HG03196 (cell line): ENCODE data around the gene PAIP1.
"Not testable (repeated sequence)": the region's sequence is repeated elsewhere in the genome, so short reads cannot be mapped to it uniquely, and the experiment has no call there.

Experiments used
- ATAC-seq: cut with Tn5 transposase; IDR thresholded peaks from one replicate; pipeline ENCODE4 v1.9.1; 2021; ENCODE audit not compliant: unreplicated experiment

The PAIP1 gene

GRCh38 chr5:43572357-43572756, 15.5 kb upstream of the PAIP1 start:
- no peak for ATAC-seq

GRCh38 chr5:43571237-43571636, 14.4 kb upstream of the PAIP1 start:
- no peak for ATAC-seq

- ATAC-seq = no peak
Measured at GRCh38 chr5:43570450-43571158, 13.7 kb upstream of the PAIP1 start.

DNA sequence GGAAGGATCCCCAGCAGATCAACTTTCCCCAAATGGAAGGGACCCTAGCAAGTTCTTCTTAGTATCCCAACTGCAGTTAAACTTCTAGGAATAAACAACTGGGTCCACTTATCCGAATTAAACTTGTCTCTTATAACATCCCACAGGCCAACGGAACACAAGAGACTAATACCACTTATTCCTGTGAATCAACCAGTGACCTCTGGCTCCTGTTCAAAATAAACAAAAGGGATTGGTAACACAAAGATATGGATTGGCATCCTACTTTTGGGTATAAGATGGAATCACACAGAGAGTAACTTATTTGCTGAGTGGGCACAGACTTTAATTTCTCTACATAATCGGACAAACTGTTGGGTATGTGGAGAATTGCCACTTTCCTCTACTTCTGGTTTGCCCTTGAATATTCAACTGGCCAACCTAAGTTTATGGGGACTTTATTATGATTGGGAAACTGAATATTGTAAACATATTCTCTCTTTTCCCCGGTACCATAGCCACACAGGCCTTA, 12.4 kb upstream of the PAIP1 start:
- ATAC-seq = no peak

- no peak for ATAC-seq
Measured at GRCh38 chr5:43567967-43568366, 11.1 kb upstream of the PAIP1 start.

GRCh38 chr5:43565043-43565442, 8.2 kb upstream of the PAIP1 start:
- no peak for ATAC-seq

GRCh38 chr5:43564289-43564850, 7.5 kb upstream of the PAIP1 start:
- ATAC-seq = no peak

DNA sequence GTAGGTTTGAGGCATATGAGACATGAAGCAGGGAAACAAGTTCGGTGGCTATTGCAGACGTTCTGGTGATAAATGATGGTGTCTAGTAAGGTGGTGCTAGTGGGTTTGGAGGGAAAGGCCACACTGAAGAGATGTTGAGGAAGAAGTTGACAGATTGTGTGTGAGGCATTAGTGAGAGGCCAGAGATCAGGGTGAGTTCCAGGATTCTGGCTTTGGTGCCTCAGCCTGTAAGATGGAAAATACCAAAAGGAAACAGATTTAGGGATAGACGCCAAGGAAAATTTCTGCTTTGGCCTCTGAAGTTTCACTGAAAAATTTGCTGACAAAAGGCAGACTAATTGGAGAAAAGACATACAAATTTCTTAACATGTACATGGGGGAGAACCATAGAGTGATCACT, 6.4 kb upstream of the PAIP1 start:
- ATAC-seq = no peak

GRCh38 chr5:43561356-43561755, 4.5 kb upstream of the PAIP1 start:
- ATAC-seq = no peak

GRCh38 chr5:43560128-43560527, 3.3 kb upstream of the PAIP1 start:
- ATAC-seq = no peak

- peak; percentile 88 for ATAC-seq
Measured at GRCh38 chr5:43556607-43556856, 345 bp downstream of the PAIP1 start.

DNA sequence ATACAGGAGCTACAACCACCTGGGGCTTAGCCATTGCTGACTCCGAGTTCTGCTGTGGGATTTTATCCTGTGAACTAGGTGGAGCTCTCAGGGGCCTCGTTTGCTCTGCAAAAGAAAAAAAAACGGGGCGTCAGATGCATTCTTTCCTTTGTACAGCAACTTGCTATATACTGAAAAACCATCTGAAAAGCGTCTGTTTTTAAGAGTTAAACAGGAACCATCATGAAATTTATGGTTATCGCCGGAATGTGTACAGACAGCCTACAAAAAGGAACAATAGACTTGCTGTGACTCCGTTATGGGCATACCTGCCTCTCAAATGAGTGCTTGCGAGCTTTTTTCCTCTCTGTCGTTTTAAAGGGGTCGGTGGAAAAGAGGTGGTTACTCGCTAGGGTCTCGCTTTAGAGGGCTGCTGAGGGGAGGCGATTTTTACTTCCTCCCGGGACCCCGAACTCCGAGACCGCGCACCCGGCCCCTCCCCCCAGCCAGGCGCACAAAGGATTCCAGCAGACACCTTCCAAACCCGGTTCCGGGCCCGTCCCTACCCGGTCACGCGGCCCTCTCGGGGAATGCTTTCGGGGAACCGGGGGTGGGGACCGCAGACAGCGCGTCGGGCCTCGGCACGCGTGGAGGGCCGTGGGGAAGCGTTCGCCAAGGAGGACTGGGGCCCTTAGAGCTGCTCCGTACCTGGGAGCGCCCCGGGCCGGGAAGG, 826 bp downstream of the PAIP1 start:
- peak; percentile 31 for ATAC-seq

DNA sequence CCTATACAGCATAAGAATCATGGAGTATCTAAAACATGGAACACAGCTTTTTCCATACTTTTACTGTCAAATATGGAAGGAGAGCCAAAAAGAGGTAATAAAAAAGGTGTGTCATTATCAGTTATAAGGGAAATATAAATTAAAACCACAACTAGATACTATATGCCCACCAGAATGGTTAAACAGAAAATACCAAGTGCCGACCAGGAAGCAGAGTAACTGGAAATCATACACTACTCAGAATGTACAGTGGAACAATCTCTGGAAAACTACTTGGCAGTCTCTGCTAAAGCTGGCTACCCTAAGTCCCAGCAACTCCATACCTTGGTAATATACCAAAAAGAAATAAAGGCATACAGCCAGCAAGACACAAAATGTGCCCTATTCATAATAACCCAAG, 2.4 kb downstream of the PAIP1 start:
- ATAC-seq = no peak

DNA sequence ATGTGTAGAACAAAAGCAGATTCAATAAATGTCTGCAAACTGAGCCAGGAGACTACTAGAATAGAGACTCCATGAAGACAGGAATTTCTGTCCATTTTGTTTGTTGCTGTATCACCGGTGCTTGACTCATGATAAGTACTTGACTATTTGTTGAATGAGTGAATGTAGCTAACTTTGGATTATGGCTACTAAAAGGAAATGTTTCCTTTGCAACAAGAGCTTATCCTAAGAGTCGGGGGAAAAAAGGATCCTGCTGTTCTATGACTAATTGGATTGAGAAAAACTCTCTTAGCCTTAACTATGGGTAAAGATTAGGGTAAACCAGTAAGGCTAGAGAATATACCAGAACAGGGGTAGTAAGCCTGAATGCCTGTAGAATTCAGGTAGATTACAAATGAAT, 3.5 kb downstream of the PAIP1 start:
- no peak for ATAC-seq

GRCh38 chr5:43551731-43552130, 5.1 kb downstream of the PAIP1 start:
- no peak for ATAC-seq

GRCh38 chr5:43549272-43549671, 7.6 kb downstream of the PAIP1 start:
- ATAC-seq = not testable (repeated sequence)

DNA sequence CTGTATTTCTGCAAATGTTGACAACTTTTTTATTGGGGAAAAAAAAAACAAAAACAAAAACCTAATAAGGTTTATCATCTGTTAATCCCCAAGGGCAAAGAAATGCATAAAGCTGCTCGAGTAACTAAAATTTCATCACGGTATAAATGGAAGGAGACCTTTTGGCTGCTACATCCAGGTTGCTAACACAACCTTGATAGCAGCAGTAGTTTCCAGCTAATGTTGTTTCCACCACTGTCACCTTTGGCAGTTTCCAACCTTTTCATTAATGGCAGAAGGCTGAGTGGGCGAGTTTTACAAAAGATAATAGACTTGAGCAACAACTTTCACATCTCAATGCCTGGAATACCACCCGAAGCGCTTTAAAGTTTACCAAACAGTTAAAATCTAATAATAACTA, 8.5 kb downstream of the PAIP1 start:
- no peak for ATAC-seq

DNA sequence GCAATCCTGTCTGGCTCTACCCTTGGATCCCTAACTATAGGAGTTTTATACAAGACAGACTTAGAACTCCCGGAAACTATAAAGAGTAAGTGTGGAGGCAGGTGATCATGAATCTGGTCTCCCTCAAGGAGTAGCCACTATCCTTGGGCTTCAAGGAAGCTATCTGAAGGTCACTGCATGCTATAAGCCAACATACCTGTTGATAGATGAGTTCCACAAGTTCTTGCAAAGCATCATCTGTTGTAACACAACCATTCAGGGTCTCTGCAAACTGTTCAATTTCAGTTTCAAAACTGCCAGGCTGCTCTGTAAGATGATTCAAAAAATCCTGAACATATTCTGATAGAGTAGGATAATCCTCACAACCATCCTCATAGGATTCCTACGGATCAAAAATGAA, 9.3 kb downstream of the PAIP1 start:
- ATAC-seq = no peak

DNA sequence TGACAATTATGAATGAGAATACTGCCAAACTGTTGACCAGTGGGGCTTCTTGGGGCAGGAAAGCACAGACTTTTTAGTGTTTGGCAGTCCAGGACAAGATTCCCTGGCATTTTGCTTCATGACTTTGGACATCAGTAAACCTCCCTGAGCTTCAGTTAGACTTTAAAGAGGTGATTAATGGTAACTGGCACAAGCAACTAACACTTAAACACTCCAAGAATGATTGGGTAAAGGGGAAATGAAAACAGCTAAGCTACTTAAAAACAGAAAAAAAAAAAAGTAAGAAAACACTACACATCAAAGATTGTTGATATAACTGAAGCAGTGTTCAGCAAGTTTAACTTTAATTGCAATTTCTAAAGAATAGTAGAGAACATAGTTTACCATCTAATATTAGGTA, 13.4 kb downstream of the PAIP1 start:
- ATAC-seq = no peak

DNA sequence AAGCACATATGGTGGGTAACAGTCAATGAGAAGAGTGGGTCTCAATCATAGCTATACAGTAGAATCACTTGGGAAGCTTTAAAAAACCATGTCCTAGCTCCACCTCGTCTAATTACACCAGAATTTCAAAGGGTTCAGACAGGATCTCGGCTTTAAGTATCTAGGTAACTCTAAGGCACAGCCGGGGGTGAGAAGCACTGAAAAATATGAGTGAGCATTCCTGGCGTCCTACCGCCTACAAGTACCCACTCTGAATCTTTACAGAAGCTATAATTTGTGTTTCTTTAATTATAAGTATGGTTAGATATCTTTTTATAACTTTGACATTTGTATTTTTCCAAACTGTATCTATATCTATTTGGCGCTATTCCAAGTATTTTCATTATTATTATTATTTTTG, 16.1 kb downstream of the PAIP1 start:
- no peak for ATAC-seq

DNA sequence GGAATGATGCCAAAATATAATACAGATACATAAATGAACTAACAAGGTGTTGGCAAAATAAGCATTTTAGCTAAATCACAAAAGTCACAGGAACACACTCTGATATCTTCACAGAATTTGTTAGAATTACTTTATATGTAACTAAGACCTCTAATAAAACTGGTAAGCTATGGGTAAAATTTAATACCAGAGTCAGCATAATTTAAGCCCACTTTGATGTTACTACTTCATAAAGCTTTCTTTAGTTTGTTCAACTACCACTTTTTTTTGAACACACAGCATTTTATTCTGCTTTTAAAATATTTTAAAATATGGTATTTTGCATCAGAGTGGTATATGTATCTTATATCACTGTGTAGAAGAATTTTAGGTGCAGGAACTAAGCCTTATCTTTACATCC, 19.9 kb downstream of the PAIP1 start:
- no peak for ATAC-seq

GRCh38 chr5:43533646-43534045, 23.2 kb downstream of the PAIP1 start:
- ATAC-seq = no peak

- no peak for ATAC-seq
Measured at GRCh38 chr5:43530648-43531047, 26.2 kb downstream of the PAIP1 start.
